GDM1 (cell line): Measurements from ENCODE around the gene SP100.
A peak's percentile ranks its signal among the peaks of the same experiment; 100 is the strongest.
"Not testable (repeated sequence)": the region's sequence is repeated elsewhere in the genome, so short reads cannot be mapped to it uniquely, and the experiment has no call there.

Experiments used
- DNase-seq: peaks from one replicate; lab custom pipeline; 2025; lab: John Stamatoyannopoulos, UW

Gene SP100

DNA sequence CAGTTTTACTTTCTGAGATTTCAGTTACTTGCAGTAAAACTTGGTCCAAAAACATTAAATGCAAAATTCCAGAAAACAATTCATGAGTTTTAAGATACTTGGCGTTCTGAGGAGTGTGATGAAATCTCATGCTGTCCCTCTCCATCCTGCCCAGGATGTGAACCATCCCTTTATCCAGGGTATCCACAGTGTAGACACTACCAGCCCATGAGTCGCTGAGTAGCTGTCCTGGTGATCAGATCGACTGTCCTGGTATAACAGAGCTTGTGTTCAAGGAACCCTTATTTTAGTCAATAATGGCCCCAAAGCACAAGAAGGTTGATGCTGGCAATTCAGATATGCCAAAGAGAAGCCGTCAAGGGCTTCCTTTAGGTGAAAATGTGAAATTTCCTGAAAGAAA, 3.2 kb downstream of the SP100 start:
- DNase-seq: no peak

DNA sequence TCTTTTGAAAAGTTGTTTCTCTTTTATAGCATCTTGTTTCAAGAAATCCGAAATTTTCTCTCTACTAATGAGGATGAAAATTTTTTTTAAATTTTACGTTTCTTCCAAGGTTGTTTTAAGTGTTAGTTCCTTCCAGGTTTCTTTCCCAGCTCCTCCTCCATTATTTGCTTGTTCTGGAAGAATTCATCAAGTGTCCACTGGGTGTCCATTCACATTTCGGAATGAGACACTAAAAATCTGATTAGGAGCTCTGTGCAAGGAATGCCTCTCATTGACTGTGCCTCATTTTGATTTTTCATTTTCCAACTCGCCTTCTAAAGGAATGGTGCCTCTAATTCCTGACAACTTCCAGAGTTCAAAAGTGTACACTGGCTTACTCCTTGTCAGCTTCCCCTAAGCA, 6.1 kb downstream of the SP100 start:
- DNase-seq: no peak

DNA sequence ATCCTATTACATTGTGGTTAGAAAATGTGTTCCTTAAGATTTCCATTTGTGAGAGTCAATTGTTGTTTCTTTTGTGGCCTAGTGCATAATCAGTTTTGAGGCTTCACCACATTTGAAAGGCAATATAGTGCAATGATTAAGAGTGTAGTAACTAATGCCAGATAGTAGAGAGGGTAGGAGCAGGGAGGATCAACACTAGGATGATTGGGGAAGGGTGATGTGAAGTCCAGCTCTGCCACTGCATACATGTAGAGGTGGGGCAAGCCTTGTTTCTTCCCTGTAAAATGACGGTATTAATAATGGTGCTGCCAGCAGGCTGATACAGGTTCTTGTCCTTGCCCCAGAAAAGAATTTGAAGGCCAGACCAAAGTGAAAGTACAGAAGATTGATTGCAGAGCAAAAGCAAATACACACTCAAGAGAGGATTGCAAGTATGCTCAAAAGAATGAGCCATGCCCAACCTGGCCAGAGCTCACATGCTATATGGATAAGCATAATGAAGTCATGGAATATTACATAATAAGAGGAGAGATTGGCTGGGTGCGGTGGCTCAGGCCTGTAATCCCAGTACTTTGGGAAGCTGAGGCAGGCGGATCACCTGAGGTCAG, 8.0 kb downstream of the SP100 start:
- DNase-seq: no peak

DNA sequence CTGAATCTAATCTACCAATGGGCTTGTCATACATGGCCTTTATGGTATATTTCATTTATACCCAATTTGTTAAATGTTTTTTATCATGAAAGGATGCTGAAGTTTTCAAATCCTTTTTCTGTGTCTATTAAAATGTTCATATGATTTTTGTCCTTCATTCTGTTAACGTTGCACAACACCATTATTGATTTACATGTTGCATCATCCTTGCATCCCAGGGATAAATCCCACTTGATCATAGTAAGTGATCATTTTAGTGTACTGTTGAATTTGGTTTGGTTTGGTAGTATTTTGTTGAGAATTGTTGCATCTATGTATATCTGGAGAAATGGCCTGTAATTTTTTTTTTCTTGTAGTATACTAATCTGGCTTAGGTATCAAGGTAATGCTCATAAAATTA, 9.4 kb downstream of the SP100 start:
- DNase-seq: no peak

DNA sequence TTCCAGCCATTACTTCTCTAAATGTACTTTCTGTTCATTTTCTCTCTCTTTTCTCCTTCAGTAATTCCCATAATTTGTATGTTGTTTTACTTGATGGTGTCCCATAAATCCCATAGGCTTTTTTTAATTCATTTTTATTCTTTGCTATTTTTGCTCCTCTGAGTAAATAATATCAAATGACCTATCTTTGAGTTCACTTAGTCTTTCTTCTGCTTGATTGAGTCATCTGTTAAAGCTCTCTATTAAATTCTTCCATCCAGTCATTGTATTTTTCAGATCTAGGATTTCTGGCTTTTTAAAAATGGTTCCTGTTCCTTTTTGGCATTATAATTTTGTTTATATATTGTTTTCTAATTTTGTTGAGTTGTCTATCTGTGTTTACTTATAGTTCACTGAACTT, 13.5 kb downstream of the SP100 start:
- no peak for DNase-seq

DNA sequence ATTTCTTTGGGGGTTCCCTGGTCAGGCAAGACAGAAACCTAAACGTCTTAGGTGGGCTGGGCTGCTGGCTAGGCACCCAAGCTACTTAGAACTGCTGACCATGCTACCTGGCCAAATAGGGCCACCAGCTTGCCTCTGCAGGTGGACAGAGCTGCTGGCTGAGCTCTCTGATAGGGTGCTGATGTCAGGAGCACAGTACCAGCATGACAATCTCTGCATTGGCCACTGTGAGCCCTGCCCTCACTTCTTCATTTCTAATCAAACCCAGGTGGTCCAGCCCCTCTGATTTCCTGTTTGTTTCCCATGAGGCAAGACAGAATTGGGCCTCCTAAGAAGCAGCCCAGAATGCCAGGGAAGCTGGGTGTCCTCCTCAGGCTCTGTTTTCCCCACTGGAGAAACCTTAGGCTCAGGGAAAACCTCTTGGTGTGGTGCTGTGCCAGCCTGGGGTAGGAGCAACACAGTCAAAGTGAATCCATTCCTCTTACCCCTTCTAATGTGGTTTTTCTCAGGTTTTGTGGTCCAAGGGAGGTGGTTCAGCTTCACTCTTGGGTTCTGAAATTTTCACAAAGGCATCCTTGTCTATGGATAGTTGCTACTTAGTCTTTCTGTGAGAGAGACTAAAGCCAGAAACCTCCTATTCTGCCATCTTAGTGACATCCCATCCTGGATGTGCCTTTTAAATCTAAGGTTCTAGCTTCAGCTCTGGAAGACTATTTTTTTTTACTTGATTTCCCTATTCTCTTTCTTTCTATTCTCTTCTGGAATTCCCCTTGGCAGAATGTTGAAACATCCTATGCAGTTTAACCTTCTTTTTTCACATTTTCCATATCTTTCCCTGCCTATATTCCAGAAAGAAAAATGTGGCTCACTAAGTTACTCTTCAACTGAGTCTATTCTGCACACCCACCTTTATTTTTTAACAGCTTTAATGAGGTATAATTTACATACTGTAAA, 15.2 kb downstream of the SP100 start:
- no peak for DNase-seq

DNA sequence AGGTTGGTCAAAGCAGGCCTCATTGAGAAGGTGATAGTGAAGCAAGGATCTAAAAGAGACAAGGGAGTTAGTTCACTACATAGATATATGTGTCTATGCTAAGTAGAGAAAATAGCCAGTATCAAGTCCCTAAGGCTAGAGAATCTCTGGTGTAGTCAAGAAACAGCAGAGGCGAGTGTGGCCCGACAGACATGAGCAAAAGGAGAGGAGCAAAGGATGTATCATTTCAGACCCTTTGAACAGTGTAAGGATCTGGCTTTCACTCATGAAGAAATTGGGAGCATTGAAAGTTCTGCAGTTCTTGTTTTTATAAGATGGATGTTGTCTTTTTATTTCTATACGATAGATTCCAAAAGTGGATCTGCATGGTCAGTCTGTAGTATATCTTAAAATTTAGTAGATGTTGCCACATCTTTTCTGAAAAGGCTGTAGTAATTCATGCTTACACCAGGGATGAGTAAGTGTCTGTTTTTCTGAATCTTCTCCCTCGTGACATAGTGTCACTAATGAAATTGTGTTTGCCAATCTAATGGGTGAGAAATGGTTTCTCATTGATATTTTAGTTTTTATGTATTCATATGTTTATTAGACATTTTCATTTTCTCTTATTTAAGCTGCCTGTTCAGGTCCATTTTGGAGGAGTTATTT, 18.8 kb downstream of the SP100 start:
- DNase-seq: no peak

DNA sequence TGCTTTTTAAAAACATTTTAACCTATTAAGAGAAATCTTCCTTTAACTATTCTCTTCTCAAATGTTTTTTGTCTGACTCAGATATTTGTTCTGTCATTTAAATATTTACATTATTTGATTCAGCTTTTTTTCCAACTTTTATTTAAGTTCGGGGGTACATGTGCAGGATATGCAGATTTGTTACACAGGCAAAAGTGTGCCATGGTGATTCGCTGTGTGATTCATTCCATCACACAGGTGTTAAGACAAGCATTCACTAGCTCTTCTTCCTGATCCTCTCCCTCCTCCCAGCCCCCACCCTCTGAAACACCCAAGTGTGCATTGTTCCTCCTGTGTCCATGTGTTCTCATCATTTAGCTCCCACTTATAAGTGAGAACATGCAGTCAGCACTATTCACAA, 19.4 kb downstream of the SP100 start:
- DNase-seq: no peak

DNA sequence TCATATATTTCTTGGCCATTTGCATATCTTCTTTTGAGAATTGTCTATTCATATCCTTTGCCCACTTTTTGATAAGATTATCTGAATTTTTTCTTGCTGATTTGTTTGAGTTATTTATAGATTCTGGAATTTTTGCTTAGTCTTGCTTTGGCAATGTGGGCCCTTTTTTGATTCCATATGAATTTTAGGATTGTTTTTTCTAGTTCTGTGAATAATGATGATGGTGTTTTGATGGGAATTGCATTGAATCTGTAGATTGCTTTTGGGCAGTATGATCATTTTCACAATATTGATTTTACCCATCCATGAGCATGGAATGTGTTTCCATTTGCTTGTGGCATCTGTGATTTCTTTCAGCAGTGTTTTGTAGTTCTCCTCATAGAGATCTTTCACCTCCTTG, 23.1 kb downstream of the SP100 start:
- not testable (repeated sequence) for DNase-seq

DNA sequence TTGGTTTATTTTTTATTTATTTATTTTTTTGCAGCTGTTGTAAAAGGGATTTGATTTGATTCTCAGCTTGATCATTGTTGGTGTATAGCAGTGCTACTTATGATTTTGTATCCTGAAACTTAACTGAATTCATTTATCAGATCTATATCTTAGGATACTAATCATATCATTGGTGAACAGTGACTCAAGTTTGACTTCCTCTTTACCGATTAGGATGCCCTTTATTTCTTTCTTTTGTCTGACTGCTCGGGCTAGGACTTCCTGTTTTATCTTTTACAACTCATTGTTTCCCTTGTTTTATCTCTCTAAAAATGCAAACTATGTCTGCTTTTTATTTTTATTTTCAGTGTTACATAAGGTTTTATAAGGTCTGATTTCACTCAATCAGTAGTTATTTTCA, 23.6 kb downstream of the SP100 start:
- DNase-seq: no peak

DNA sequence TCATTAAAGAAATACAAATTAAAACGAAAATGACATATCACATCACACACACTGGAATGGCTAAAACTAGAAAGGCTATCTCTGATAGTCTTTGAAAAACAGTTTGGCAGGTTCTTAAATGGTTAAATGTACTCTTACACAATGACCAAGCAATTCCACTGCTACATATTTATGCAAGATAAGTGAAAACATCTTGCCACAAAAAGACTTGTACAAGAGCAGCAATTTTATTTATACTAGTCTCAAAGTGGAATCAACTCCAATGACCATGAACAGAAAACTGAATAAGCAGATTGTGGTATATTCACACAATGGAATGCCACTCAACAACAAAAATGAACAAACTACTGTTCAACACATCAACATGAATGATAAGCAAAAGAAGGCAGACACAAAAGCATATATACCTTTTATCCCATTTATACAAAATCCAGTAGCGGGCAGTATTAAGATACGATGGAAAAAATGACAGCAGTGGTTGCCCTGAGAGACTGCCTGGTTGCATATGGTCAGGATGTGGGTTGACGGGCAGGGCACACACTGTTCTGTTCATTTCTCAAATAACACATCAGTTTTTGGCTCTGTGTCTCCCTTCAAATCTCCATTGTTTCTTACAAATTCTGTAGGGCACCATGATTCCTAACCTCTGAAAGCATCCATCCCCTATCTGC, 25.4 kb downstream of the SP100 start:
- no peak for DNase-seq

DNA sequence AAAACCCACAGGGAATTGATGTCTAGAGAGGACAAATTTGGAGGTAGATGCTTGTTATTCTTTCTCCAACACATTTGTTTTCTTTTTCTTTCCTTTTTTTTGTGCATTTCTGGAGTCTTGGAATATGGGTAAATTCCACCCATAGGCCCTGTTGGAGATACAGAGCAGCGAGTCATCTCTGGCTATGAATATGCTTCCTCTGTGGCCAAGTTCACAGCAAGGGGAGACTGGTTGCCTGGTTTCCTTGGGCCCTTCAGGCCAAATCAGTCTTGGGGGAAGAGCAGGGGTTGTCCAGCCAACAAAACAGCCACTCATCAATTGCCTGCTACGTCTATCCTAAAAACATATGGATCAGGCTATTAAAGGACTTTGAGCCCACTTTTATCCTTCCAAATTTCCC, 27.5 kb downstream of the SP100 start:
- no peak for DNase-seq

DNA sequence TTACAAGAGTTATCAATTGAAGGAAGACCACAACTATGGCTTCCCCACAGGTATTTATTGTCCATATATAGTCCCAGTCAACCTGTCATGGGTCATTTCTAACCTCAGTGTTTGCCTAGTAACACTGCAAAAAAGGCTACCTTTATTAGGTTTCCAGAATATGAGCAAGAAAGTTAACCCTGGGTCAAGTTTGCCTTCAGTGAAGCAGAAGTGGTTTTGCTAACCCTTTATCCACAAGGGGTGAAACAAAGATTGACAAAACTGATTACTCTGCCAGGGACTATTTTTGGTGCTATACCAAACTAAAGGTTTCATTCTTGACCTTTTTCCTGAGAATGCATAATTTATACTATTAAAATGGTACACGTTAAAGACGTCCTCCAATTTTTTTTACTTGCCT, 28.8 kb downstream of the SP100 start:
- no peak for DNase-seq

DNA sequence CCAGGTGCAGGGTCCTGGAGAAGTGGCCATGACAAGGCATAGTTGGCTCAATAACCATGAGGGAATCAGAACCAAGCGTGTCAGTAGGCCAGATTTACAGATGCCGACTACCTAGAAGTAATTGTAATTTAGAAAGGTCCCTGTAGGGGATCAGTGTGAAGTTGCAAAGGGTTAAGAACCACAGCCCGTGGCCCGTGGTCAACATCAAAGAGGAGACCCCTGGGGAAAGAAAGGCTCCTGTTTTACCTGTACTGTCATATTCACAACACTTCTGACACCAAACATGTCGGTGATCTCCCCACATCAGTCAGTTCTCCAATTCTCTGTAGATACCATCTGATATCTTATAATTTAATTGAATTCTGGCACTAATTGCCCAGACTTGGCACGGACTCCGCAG, 31.0 kb downstream of the SP100 start:
- DNase-seq: no peak

DNA sequence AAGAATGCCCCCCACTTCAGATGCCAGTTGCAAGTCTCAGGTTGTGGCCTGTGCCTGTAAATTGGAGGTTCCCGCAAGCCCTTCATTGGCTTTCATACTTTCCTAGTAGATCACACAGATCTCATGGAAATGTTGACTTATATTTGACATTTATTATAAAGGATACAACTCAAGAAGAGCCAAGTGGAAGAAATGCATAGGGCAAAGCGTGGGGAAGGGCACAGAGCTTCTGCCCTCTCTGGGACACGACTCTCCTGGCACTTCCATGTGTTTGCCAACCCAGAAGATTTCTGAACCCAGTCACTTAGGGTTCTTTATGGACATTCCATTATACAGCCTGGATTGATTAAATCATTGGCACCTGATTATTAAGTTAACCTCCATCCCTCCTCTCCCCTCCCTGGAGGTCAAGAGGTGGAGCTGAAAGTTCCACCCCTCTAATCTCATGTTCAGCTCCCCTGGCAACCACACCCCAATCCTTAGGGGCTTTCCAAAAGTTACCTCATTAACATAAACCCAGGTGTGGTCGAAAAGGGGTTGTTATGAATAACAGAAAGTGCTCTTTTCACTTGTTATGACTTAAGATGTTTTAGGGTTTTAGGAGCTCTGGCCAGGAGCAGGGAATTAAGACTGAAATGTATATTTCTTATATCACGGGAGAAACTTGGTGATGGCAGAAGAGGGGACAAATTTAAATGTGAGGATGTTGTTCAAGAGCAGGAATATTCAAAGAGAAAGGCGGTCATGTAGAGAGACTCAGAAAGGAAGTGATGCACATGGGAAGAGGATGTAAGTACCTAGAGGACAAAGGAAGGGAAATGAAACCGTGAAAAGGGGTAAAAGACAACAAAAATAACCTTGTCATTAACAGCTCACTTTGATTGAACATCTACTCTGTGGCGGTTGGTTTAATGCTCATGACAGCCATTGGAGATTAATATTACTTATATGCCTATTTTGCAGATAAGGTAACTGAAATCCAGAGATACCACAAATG, 31.8 kb downstream of the SP100 start:
- DNase-seq: no peak

DNA sequence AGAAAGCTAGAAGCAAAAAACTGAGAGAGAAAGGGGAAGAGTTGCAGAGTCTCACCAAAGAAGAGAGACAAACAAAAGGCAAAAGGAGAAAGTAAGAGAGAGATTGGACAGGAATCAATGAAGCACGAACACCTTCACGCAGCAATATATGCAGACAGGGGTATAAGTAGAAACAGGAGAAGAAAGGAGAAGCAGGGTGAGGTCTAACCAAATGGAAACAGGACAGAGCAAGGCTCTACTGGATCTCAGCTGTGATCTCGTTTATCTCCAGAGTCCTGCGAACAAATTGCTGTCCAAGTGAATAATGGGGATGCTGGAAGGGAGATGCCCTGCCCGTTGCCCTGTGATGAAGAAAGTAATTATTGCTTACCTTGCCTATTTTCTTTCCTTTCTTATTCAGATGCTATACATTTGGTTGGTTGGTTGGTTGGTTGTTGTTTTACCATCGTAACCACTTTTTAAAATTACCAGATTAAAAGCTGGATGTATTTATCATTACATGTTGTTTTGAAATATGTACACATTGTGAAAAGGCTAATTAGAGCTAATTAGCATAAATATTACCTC, 34.0 kb downstream of the SP100 start:
- no peak for DNase-seq

DNA sequence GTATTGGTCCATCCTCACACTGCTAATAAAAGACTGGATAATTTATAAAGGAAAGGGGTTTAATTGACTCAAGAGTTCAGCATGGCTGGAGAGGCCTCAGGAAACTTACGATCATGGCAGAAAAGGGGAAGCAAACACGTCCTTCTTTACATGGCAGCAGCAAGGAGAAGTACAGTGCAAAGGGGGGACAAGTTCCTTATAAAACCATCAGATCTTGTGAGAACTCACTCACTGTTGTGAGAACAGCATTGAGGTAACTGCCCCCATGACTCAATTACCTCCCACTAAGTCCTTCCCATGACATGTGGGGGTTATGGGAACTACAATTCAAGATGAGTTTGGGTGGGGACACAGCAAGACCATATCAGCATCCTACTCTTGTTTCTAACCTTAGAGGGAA, 37.0 kb downstream of the SP100 start:
- DNase-seq: no peak

DNA sequence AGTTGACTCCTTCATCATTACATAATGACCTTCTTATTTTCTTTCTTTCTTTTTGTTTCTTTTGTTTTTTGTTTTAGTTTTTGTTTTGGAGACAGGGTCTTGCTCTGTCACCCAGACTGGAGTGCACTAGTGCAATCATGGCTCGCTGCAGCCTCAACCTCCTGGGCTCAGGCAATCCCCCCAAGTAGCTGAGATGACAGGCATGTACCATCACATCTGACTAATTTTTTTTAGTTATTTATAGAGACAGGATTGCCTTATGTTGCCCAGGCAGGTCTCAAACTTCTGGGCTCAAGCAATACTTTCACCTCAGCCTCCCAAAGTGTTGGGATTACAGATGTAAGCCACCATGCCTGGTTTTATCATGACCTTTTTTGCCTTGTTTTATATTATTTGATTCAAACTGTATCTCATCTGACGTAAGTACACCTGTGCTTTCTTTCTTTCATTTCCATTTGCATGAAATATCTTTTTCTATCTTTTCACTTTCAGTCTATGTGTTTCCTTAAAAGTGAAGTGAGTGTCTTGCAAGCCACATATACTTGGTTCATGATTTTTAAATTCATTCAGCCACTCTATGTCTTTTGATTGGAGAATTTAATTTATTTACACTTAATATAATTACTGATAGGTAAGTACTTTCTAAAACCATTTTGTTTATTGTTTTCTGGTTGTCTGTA, 39.1 kb downstream of the SP100 start:
- no peak for DNase-seq

DNA sequence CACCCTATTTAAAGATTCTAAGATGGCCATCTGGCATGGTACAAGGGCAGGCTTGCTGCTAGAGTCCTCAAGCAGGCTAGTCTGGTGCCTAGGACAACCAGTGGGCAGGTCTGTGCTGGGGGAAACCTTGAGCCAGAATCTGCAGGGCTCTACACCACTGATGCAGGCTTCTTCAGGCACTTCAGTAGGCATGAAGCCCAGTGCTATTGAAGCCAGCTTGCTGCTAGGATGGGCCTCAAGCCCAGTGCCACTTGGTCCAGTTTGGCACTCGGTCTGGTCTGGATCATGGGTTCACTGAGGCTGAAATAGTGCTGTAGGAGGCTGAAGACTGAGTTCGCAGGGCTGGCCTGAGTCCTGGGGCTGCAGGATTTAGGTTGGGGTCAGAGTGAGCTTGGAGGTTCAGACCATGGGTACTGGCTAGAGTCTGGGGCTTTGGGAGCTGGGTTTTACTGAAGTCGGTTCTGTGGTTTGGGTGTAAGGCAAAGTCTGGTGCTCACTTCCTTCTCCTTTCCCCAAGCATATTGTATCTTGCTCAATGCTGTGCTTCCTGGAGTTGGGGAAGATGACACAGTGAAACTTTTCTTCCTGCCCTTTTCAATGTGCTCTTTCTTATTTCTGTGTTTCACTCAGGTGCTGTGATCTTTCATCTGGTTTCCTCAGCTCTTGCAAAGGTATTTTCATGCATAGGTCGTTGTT, 41.2 kb downstream of the SP100 start:
- DNase-seq: peak; percentile 85

DNA sequence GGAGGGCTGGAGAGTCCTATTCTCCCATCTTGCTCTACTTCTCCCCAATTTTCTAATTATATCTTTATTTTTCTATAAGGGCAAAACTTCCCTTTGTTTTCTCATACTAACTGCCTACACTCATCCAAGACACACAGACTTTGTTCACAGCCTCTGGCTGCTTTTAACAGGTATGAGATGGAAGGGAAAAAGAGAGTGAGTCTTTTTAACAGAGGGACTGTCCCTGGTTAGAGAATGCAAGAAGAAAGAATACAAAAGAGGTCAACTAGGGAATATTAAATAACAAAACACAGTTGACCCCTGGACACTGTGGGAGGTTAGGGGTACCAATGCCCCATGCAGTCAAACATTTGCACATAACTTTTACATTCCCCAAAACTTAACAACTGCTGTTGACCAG, 41.8 kb downstream of the SP100 start:
- DNase-seq: no peak
